ENCODE data around the gene TOMM70.

TOMM70 gene

DNA sequence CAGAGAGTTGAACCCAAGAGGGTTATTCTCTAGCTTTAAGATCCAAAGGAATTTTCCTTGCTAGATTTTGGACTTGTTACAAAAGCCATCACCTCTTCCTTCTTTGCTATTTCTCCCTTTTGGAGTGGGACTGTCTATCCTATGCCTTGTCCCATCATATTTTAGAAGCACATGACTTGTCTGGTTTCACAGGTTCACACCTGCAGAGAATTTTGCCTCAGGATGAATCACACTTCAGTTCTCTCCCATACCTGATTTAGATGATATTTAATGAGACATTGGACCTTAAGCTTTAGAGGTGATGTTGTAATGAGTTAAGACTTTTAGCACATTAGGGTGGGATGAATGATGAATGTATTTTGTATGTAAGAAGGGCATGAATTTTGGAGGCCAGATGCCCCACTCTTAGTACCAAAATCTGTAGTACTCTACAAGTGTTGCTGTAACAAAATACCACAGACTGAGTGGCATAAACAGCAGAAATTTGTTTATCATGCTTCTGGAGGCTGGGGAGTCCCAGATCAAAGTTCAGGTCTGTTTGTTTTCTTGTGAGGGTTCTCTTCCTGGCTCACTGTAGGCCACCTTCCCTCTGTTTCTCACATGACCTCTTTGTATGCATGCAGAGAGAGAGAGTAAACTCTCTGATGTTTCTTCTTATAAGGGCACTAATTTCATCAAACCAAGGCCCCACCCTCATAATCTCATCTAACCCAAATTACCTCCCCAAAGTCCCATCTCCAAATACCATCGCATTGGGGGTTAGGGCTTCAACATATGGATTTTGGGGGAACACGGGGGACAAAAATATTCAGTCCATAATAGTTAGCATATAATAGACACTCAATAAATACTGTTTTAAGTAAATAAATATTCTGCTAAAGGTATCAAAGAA is 10.4 kb upstream of the TOMM70 start:
- no peak for DNase-seq (ENCODE audit: low spot score)

DNA sequence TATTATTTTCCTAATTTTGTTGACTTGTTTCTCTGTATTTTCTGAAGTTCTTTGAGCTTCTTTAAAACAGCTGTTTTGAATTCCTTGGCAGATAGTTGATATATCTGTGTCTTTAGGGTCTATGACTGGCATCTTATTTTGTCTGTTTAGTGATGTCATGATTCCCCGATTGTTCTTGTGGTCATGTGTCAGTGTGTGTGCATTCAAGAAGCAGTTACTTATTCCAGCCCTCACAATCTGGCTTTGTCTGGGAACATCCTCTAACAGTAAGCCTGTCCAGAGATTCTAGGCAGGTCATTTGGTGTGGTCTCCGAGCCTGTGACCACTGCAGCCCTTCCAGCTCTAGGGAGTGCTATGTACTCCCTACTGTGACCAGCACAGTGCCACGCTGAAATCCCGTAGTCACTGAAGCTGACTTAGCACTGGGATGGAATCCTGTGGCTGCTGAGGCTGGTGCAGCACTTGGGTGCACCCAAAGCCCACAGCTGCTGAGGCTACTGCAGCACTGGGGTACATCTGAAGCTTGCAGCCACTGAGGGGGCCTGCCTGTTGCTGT is 7.2 kb upstream of the TOMM70 start:
- DNase-seq (ENCODE audit: low spot score) = no peak

DNA sequence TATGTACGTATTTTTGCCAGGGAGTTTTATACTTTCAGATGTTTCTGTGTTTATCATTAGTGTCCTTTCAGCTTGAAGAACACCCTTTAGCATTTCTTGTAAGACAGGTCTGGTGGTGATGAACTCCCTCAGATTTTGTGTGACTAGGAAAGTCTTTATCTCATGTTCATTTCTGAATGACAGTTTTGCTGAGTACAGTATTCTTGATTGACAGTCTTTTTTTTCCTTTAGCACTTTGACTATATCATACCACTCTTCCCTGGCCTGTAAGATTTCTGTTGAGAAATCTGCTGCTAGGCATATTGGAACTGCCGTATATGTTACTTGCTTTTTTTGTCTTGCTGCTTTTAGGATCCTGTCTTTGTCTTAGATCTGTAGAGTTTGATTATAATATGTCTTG is 6.3 kb upstream of the TOMM70 start:
- DNase-seq (ENCODE audit: low spot score) = no peak

DNA sequence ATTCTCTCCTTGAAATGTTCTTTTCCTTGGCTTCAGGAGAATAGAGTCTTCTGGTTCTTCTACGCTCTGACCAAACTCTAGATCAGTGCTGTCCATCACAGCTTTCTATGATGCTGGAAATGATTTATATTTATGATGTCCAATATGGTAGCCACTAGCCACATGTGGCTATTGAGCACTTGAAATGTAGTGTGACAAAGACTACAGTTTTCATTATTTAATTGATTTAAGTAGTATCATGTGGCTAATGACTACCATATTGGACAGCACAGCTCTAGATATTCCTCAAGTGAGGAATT is 3.3 kb upstream of the TOMM70 start:
- DNase-seq (ENCODE audit: low spot score) = no peak

DNA sequence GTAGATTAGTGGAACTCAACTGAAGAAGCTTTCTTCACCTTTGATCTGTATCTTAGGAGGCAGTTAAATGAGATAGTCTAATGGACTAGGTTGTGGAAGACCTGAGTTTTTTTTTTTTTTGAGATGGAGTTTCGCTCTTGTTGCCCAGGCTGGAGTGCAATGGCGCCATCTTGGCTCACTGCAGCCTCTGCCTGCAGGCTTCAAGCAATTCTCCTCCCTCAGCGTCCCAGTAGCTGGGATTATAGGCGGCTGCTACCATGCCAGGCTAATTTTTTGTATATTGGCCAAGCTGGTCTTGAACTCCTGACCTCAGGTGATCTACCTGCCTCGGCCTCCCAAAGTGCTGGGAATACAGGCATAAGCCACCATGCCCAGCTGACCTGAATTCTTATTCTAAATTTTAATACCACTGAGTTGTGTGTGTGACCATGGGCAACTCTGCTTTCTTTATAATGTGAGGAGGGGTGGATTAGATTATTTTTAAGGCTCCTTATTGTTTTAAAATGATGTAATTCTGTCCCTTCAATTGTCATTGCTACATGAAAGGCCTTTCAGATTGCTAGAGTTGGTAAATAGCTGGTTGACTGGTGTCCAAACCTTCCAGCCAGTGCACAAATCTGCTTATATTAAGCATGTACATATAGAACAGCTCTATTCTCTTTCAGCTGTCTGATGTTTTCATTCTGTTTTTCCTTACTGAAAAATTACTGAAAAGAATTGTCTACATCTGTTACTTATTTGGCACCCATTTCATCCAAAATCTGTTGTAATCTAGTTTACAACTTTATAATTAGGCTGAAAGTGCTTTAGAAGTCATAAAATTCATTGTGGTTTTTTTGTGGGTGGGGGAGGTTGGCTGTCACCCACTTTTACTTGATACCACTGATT is 2.7 kb upstream of the TOMM70 start:
- DNase-seq (ENCODE audit: low spot score) = no peak

DNA sequence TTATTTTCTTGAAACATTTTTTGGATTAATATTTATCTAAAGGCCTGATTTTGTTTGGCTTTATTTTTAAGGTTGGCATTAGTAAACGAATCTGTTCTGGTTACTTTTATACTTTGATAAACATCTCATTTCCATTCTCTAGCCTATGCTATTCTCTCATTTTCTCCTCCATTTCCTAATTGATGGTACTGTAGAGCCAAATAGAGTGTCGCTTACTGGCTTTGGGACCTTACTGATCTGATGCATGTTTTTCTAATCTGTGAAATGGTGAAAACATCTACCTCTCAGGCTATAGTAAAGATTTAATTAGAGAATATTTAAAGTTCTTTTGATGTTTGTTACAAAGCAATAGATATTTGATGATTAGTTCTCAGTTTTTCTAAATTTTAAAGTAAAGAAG is 2.0 kb upstream of the TOMM70 start:
- no peak for DNase-seq (ENCODE audit: low spot score)

DNA sequence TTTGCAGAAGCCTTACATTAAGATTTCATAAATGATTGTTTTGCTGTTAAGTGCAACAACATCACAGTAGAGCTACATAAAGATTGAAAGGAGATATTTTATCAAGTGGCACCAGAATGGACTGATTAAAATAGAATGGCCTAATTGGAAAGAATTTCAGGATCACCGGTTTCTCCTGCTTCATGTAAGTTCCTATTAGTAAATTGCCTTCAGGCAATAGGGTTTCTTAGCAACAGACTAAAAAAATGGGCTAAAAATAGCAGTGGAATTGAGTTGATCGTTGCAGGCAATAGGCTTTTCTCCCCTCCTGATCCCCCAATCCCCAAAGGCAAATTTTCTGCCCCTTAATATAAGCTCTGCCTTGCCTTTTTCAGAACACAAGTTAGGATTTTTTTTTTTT is 1.4 kb upstream of the TOMM70 start:
- DNase-seq (ENCODE audit: low spot score) = peak; percentile 12

DNA sequence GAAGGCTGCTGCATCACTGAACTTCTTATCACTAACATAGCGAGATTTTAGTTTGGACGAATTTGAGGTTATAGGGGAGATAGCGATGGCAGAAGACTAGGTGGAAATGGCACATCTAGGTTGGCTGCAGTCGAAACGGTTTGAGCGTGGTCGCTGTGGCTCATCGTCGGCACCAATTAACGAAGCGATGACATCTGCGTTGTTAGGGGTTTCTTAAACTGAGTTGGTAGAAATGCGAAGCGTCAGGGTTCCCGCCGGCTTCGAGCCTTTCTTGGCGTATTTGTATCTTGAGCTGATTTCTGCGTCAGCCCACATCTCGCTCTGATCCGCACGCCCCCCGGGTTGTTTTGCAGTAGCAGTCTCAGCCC is 769 bp upstream of the TOMM70 start:
- no peak for DNase-seq (ENCODE audit: low spot score)

DNA sequence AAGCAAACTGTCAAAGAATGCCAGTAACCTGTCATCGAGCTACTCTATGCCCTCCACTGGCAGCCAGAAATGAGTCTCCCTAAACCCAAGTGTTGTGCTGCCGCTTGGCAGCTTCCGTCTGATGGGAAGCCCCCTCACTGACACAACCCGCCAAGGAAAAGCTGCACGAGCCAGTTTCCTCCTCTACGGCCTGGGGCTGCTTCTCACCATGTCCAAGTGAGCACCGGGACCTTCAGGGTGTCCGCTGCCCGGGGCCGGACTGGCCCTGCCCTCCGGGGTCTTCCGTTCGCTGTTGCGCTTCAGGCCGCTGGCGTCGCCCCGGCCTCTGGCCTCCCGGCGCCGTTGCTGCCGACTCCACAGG is 490 bp downstream of the TOMM70 start:
- DNase-seq (ENCODE audit: low spot score) = no peak

DNA sequence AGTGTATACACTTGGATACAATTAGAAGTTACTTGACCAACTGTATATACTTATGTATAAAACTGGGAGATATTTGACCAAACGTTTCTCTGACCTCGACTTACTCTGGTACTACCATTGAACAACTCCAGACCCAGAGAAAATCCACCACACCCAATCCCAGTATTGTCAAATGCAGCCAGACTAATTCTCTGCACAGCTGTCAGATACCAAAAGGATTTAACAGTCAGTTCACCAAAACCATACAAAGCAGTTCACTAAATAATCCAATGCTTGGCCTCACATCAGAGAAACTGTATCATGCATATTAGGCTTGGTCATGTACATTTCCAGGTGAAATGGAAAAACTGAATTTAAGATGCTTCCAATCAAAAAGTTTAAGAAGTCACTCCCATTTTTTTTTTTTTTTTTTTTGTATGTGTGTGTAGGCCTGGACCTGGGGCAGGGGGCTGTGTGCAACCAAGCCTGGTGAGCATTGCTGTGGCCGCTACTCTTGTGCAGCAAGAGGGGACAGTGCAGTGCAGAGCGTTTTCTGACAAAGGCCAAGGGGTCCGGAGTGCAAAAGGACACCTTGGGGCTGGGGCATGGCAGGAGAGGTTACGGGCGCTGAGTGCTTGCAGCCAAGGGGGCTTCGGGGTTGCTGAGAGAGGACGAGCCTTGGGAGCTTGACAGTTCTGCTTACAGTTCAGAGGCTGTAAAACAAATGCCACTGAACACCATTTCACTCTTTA is 1.4 kb downstream of the TOMM70 start:
- DNase-seq (ENCODE audit: low spot score) = no peak

DNA sequence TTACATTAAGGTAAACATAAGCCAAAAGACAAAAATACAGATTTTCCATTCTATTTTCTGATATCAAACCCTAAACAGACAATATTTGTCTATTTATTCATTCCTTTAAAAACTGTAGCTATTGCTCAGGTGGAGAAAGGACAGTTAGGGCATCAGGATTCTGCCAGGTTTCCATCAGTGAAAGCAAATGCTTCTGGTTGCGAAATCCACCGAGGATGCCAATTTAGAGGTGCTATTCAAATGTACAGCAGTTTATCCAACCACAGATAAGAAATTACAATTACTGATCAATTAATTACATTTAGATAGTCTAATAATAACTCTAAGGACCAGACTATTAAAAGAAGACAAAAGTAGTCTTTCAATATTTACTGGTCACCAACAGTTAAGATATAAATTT is 3.9 kb downstream of the TOMM70 start:
- no peak for DNase-seq (ENCODE audit: low spot score)

DNA sequence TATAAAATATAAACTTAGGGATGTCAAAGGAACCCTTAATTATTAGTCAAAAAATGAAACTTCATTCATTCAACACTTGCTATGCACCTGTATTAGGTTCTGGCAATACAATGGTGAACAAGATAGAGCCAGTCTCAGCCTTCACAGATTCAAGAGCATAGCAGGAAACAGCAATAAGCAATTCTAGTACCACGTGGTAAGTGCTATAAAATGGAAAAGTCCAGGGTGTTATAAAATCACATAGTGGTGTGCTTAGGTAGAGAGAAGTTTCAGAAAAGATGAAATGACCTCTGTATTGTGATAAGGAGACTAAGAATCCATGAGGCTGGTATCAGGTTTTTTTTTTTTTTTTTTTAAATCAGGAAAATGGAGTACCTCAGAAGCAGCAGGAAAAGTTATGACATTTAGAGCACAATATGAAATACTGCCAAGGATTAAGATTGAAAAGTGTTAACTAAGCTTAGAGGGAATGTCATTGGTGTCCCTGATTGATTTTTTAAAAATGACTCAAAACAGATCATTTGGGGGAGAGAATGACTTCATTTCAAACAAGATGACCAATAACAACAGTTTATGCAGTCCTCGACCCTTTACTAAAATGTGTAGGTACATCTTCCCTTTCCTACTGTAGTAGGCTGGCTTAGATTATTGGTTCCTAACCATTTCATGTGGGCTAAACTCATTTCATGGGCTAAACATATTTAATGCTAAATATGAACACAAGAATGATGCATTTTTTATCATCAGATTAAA is 5.0 kb downstream of the TOMM70 start:
- DNase-seq (ENCODE audit: low spot score) = no peak

DNA sequence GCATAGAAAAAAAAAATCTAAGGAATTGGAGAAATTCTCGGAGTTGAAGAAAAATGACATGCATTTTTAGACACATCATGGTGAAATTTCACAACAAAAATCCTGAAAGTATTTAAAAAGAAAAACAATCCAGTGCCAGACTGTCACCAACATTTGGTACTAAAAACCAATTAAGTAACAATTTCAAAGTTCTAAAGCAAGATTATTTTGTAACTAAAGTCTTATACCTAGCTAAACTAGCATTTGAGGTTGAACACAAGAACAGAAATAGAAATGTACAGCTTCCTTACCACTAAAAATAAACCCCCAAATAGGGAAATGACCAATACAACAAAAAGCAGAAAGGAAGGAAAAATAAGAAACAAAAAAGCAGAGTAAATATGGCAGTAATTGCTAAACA is 11.9 kb downstream of the TOMM70 start:
- DNase-seq (ENCODE audit: low spot score) = no peak

DNA sequence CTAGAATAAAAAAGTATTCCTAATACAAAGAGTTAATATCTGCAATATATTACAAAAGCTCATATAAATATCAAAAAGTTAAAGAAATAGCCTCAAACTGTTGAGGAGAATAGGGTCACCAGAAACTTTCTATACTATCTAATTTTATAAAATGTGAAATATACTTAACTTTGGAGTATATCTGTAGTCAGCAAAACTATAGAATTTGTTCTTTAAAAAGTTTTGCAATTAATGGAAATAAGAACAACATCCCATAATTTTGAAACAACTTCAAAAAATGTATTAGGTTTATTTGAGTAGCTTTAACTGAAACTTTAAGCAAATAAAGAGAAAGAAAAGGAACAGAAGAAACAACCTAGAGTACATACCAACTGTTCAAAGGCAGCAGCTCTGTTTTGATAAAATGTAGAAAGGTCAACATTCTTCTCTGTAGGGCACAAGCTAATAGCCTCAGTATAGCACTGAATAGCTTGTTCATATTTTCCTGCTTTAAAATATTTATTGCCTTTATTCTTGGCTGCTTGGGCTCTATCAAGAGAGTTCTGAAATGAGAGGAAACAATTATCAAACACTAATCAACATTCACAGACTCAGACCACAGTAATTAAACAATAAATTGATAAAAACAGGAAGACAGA is 14.3 kb downstream of the TOMM70 start:
- DNase-seq (ENCODE audit: low spot score) = no peak

DNA sequence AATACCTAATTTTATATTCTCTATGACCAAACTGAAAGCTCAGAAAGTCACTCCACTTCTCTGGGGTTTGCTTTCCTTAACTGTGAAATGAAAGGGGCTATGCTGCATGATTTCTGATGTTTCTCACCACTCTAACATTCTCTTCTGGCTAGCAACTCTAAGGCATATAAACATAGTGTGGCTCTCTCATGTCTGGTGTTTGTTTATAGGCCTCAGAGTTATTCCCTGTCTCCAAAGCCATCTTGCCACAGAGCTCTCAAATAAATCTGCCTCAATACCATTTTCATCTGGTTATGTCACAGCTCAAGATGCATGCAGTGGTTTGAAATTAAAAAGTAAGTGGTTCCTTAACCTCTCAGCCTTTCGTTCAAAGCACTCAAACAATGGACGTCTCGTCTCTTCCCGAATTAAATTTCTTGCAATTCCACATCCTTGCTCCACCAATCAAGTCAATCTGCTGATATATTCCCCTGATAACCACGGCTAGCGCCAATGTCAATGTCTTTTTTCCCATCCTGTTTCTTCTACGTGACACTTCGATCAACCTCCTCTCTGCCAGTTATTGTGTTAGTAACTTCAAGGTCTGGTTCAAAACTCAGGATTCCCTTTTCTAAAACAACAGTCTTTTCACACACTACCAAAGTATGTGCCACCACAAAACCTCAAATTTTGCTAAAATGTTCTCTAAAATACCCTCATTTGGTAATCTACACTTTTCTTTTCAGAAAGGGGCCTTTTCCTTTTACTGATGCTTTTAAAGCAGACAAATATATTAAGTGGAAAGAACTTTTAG is 16.0 kb downstream of the TOMM70 start:
- DNase-seq (ENCODE audit: low spot score) = no peak

DNA sequence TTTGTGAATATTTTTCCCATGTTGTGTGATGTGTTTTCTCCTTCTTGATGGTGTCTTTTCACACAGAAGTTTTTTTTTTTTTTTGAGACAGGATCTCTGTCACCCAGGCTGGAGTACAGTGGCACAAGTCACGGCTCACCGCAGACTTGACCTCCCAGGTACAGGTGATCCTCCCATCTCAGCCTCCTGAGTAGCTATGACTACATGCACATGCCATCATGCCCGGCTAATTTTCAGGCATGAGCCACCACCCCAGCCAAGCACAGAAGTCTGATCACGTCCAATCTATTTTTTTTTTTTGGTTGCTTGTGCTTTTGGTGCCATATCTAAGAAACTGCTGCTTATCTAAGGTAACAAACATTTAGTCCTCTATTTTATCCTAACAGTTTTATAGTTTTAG is 24.6 kb downstream of the TOMM70 start:
- DNase-seq (ENCODE audit: low spot score) = no peak

DNA sequence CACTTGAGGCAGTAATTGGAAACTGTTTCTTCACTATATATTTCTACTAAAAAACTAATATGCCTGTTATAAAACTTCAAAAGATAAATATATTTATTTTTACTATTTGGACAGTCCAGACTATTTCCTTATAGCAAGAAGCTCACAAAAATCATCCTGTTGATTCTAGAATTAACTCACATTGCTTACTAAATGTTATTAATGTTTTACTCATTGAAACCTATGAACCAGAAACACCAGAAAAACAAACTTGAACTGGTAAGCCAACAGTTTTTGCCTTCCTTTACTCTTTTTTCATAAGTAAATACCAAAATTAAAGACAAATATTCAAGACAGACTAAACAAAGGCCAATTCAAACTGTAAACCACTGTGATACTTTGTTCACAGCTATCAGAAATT is 26.4 kb downstream of the TOMM70 start:
- no peak for DNase-seq (ENCODE audit: low spot score)

DNA sequence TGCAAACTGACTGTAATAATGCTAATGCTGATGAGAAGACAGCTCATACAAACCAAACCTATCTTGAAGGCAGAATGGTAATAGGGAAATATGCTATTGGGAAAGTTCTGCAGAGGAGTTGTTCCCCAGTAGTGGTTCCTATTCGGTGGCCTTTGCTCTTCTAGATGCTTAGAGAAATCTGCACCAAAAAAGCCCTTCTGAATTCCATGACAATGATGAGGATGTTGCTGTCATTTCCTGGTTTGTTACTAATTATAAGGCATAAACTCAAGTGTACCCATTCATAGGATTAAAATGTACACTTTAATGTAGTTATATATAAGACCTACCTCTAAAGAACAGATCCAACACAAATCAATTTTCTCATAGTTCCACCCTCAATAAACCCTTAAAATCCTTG is 30.1 kb downstream of the TOMM70 start:
- DNase-seq (ENCODE audit: low spot score) = no peak

DNA sequence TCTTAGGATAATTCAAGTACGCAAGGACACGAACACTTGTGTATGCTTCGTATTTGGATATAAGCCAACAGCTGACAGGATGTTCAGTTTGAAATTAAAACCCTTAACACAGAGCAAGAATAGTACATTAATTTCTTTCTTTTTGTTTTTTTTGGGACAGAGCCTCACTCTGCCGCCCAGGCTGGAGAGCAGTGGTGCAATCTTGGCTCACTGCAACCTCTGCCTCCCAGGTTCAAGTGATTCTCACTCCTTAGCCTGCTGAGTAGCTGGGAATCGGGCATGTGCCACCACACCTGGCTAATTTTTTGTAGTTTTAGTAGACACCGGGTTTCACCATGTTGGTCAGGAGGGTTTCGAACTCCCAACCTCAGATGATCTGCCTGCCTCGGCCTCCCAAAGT is 32.4 kb downstream of the TOMM70 start:
- no peak for DNase-seq (ENCODE audit: low spot score)

DNA sequence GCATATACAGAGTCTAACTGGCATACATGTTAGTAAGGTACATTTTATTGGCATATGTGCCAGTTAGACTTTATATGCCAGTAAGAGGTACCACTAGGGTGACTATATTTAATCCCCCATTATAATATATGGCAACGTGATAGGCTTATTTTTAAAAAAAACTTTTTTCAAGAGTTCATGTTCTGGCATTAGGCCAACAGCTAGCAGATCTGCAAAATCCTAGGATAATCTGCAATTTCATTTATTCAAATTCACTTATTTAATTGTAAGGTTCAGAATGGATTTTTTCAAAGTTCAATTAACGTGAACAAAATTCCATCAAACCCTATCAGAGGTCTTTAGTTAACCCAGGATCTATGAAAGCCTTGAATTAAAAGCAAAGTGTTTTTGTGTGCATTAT is 34.5 kb downstream of the TOMM70 start:
- no peak for DNase-seq (ENCODE audit: low spot score)

DNA sequence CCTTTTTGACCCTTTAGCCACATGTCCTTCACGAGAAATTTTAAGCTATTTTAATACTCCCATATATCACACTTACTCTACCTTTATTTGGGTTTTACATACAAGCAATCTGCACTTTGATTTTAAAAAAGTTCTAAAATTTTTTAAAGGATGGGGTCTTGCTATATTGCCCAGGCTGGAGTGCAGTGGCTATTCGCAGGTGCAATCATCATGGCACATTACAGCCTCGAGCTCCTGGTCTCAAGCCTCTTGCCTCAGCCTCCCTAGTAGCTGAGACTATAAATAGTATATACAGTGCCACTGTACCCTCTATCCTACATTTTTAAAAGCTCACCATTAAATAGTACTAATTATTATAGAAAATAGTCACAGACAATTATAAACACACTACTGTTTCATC is 36.5 kb downstream of the TOMM70 start:
- DNase-seq (ENCODE audit: low spot score) = no peak

Measured in pons (tissue), 1 donor.